Esophagus squamous epithelium (tissue), 4 donors: ENCODE measurements around the gene SVIL.

Source experiments
- CTCF ChIP-seq, 6 experiments: fragments of 450-650 bp in 4 of 6; fragments of 200-600 bp in 2 of 6; sonication (generic) in 2 of 6; IDR thresholded peaks; one replicate each; pipeline ENCODE4 v1.5.1; 2016 to 2019; ENCODE audit warnings: antibody characterized with exemption in 6 of 6, mild to moderate bottlenecking in 4 of 6, moderate library complexity in 4 of 6
- POLR2A ChIP-seq, 4 donors: fragments of 450-650 bp; IDR thresholded peaks; one replicate each; pipeline ENCODE4 v1.6.1; 2017; ENCODE audit warnings: antibody characterized with exemption in 4 of 4, mild to moderate bottlenecking in 4 of 4, moderate library complexity in 3 of 4

GRCh38 chr10:29657719-29658274 lies 23.0 kb upstream of the SVIL start:
- TF ChIP-seq CTCF (IDR thresholded peaks at IDR 0.05) (no peak), POLR2A (IDR thresholded peaks at IDR 0.05) (no peak)
